ENCODE data around the gene ACADS. TPM values are rescaled to one million over a fixed set of nuclear protein-coding genes. Genes with fewer than 3 reads are reported as not detected.

ACADS gene
- polyA plus RNA-seq, 1 donor from 2014 or later = 3.6 TPM

DNA sequence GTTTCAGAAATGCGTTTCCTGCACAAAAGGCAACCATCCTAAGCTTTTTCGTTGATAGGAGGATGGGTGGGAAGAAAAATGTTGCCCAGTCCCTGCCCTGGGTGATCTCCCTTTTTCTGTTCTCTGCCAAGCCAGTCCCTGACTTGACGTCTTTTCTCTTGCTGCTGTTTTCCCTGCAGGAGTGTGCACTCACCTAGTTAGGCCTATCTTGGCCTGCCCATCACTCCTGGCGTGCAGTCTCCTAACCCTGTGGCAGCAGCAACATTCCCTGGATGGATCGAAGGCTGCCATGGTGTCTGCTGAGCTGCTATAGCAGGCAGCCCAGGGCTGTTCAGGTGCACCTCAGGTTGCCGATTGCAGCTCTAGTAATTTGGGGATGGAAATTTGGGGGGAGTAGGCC, 14.2 kb upstream of the ACADS start:
- Histone ChIP-seq H3K79me2 (replicated peaks; ENCODE audit: insufficient read depth, low read length) (peaks cover 25% of the 10 kb centered on the region), H3K27me3 (ENCODE audit: insufficient read depth, low read depth, low read length) (no peaks in the 10 kb centered on the region), H3K9ac (ENCODE audit: low read length) (peak overlapping the region; percentile 84), H3K9me2 (ENCODE audit: insufficient read depth, low read length) (no peaks in the 10 kb centered on the region), H4K20me1 (ENCODE audit: insufficient read depth) (no peaks in the 10 kb centered on the region), H3K36me3 (ENCODE audit: insufficient read depth, low read length) (no peaks in the 10 kb centered on the region), H3F3A (ENCODE audit: insufficient read depth, low read length, poor library complexity, severe bottlenecking) (peaks cover 3% of the 10 kb centered on the region), H2AFZ (ENCODE audit: low read depth, low read length) (no peak overlapping the region), H3K4me2 (ENCODE audit: low read length) (peak overlapping the region; percentile 84), H3K27ac (ENCODE audit: low read length) (peak overlapping the region; percentile 44), H3K4me3 (ENCODE audit: low read length) (peak overlapping the region; percentile 91), H3K9me3 (ENCODE audit: low read length) (no peaks in the 10 kb centered on the region)
- no peak for TF ChIP-seq EZH2 (IDR thresholded peaks at IDR 0.05; ENCODE audit: borderline replicate concordance, insufficient read depth, low read length, poor library complexity, severe bottlenecking)
- TF ChIP-seq POLR2AphosphoS5 (IDR thresholded peaks at IDR 0.05) = no peak
- TF ChIP-seq, protein P1, sequence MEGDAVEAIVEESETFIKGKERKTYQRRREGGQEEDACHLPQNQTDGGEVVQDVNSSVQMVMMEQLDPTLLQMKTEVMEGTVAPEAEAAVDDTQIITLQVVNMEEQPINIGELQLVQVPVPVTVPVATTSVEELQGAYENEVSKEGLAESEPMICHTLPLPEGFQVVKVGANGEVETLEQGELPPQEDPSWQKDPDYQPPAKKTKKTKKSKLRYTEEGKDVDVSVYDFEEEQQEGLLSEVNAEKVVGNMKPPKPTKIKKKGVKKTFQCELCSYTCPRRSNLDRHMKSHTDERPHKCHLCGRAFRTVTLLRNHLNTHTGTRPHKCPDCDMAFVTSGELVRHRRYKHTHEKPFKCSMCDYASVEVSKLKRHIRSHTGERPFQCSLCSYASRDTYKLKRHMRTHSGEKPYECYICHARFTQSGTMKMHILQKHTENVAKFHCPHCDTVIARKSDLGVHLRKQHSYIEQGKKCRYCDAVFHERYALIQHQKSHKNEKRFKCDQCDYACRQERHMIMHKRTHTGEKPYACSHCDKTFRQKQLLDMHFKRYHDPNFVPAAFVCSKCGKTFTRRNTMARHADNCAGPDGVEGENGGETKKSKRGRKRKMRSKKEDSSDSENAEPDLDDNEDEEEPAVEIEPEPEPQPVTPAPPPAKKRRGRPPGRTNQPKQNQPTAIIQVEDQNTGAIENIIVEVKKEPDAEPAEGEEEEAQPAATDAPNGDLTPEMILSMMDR (IDR thresholded peaks at IDR 0.05; ENCODE audit: poor library complexity, severe bottlenecking) = no peak
- TF ChIP-seq TAF1 (IDR thresholded peaks at IDR 0.05; ENCODE audit: low read depth) = no peak
- no peak for TF ChIP-seq MXI1 (conservative IDR thresholded peaks at IDR 0.05; ENCODE audit: poor library complexity, severe bottlenecking)
- no peak for TF ChIP-seq EP300 (conservative IDR thresholded peaks at IDR 0.05; ENCODE audit: poor library complexity, severe bottlenecking)
- TF ChIP-seq, protein P2, sequence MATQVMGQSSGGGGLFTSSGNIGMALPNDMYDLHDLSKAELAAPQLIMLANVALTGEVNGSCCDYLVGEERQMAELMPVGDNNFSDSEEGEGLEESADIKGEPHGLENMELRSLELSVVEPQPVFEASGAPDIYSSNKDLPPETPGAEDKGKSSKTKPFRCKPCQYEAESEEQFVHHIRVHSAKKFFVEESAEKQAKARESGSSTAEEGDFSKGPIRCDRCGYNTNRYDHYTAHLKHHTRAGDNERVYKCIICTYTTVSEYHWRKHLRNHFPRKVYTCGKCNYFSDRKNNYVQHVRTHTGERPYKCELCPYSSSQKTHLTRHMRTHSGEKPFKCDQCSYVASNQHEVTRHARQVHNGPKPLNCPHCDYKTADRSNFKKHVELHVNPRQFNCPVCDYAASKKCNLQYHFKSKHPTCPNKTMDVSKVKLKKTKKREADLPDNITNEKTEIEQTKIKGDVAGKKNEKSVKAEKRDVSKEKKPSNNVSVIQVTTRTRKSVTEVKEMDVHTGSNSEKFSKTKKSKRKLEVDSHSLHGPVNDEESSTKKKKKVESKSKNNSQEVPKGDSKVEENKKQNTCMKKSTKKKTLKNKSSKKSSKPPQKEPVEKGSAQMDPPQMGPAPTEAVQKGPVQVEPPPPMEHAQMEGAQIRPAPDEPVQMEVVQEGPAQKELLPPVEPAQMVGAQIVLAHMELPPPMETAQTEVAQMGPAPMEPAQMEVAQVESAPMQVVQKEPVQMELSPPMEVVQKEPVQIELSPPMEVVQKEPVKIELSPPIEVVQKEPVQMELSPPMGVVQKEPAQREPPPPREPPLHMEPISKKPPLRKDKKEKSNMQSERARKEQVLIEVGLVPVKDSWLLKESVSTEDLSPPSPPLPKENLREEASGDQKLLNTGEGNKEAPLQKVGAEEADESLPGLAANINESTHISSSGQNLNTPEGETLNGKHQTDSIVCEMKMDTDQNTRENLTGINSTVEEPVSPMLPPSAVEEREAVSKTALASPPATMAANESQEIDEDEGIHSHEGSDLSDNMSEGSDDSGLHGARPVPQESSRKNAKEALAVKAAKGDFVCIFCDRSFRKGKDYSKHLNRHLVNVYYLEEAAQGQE (IDR thresholded peaks at IDR 0.05; ENCODE audit: borderline replicate concordance) = no peak
- TF ChIP-seq RAD21 (conservative IDR thresholded peaks at IDR 0.05) = no peak
- TF ChIP-seq SMC3 (conservative IDR thresholded peaks at IDR 0.05; ENCODE audit: poor library complexity) = no peak

DNA sequence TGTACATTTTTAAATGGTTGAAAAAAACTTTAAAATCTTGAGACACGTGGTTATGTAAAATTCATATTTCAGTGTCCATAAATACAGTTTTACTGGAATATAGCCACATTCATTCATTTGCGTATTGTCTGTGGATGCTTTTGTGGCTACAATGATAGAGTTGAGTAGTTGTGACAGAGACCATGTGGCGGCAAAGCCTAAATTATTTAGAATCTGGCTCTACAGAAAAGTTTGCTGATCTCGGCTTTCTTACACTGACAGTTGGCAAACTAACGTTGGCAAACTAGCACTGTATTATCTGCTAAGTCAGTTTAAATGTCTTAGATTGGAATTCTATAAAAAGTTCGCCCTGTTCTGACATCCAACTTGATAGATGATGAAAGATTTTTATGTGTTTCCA, 13.0 kb upstream of the ACADS start:
- no peaks in the 10 kb centered on the region for H3K9me3 ChIP-seq (ENCODE audit: low read length)
- H3K9ac ChIP-seq (ENCODE audit: low read length) = no peak overlapping the region
- H3K9me2 ChIP-seq (ENCODE audit: insufficient read depth, low read length) = no peaks in the 10 kb centered on the region
- no peaks in the 10 kb centered on the region for H4K20me1 ChIP-seq (ENCODE audit: insufficient read depth)
- no peak overlapping the region for H3K27ac ChIP-seq (ENCODE audit: low read length)
- no peak overlapping the region for H3K4me2 ChIP-seq (ENCODE audit: low read length)
- H3K27me3 ChIP-seq (ENCODE audit: insufficient read depth, low read depth, low read length) = no peaks in the 10 kb centered on the region
- no peaks in the 10 kb centered on the region for H3K36me3 ChIP-seq (ENCODE audit: insufficient read depth, low read length)
- peak overlapping the region; percentile 91 for H3K4me3 ChIP-seq (ENCODE audit: low read length)
- no peak overlapping the region for H2AFZ ChIP-seq (ENCODE audit: low read depth, low read length)
- TF ChIP-seq EP300 (conservative IDR thresholded peaks at IDR 0.05; ENCODE audit: poor library complexity, severe bottlenecking) (no peak), MXI1 (conservative IDR thresholded peaks at IDR 0.05; ENCODE audit: poor library complexity, severe bottlenecking) (no peak), POLR2AphosphoS5 (IDR thresholded peaks at IDR 0.05) (no peak), SMC3 (conservative IDR thresholded peaks at IDR 0.05; ENCODE audit: poor library complexity) (no peak), RAD21 (conservative IDR thresholded peaks at IDR 0.05) (no peak), EZH2 (IDR thresholded peaks at IDR 0.05; ENCODE audit: borderline replicate concordance, insufficient read depth, low read length, poor library complexity, severe bottlenecking) (no peak), TAF1 (IDR thresholded peaks at IDR 0.05; ENCODE audit: low read depth) (no peak)
- TF ChIP-seq, protein P1 (IDR thresholded peaks at IDR 0.05; ENCODE audit: poor library complexity, severe bottlenecking) = no peak
- TF ChIP-seq, protein P2 (IDR thresholded peaks at IDR 0.05; ENCODE audit: borderline replicate concordance) = no peak
- peaks cover 25% of the 10 kb centered on the region for H3K79me2 ChIP-seq (replicated peaks; ENCODE audit: insufficient read depth, low read length)
- H3F3A ChIP-seq (ENCODE audit: insufficient read depth, low read length, poor library complexity, severe bottlenecking) = peaks cover 3% of the 10 kb centered on the region

Measured in neural cell (in vitro differentiated cells).